Activated T-cell treated with anti-CD3 and anti-CD28 coated beads, Interleukin-2, amount 50 U/mL, for 72 hours (primary cell): ENCODE results near the gene ZNF770. TPM values are rescaled to one million over a fixed set of nuclear protein-coding genes. Genes with fewer than 3 reads are reported as not detected.
"Not testable (repeated sequence)": the region's sequence is repeated elsewhere in the genome, so short reads cannot be mapped to it uniquely, and the experiment has no call there.

Experiments
- ATAC-seq, 2 donors: fragments of 150-1000 bp; cut with Tn5 transposase; replicated peaks in 1 of 2; 2 replicates each; pipeline ENCODE4 v1.10.0; 2021; ENCODE audit warnings: moderate library complexity in 2 of 2, mild to moderate bottlenecking in 1 of 2
- DNase-seq, 2 donors: peaks; one replicate each; pipeline ENCODE4 v3.0.0; 2021 to 2022; ENCODE audit warnings: mixed read lengths in 1 of 2
- H3K27ac Mint-ChIP-seq: one replicate; pipeline ENCODE4 v1.8.0; 2022; ENCODE audit warnings: mild to moderate bottlenecking, moderate library complexity, mixed read lengths
- H3K27me3 Mint-ChIP-seq: one replicate; pipeline ENCODE4 v1.8.0; 2022; ENCODE audit warnings: low read depth, mixed read lengths
- H3K36me3 Mint-ChIP-seq, 2 donors: one replicate each; pipeline ENCODE4 v1.8.0; 2022; ENCODE audit warnings: mixed read lengths in 2 of 2, mild to moderate bottlenecking in 1 of 2; ENCODE audit not compliant: insufficient read depth in 2 of 2
- H3K4me1 Mint-ChIP-seq: one replicate; pipeline ENCODE4 v1.8.0; 2022; ENCODE audit warnings: low read depth, mixed read lengths
- H3K4me3 Mint-ChIP-seq, 2 donors: one replicate each; pipeline ENCODE4 v1.8.0; 2022; ENCODE audit warnings: mild to moderate bottlenecking in 2 of 2, mixed read lengths in 2 of 2, moderate library complexity in 2 of 2
- H3K9me3 Mint-ChIP-seq, 2 donors: one replicate each; pipeline ENCODE4 v1.8.0; 2022; ENCODE audit warnings: mixed read lengths in 2 of 2
- total RNA-seq, 2 donors: library from RNA; stranded (reverse); gene quantifications; one replicate each; pipeline ENCODE4 v1.2.3, GENCODE V29; 2022

ZNF770 gene
- total RNA-seq, 2 donors from 2014 or later = 45.7 to 46.9 TPM

- DNase-seq (no peak), ATAC-seq (no peak)
- H3K9me3 Mint-ChIP-seq = no peaks in the 10 kb centered on the region
- peaks cover 6 to 15% of the 10 kb centered on the region in 2 donors for H3K36me3 Mint-ChIP-seq
- peaks cover 40% of the 10 kb centered on the region for H3K4me1 Mint-ChIP-seq
- H3K27ac Mint-ChIP-seq = peak overlapping the region; percentile 37
- H3K4me3 Mint-ChIP-seq = no peak overlapping the region
- H3K27me3 Mint-ChIP-seq = no peaks in the 10 kb centered on the region
Measured at GRCh38 chr15:34964277-34964676, 23.8 kb downstream of the ZNF770 start.

- no peak overlapping the region for H3K27ac Mint-ChIP-seq
- no peak for ATAC-seq
Measured at GRCh38 chr15:34953851-34954250, 34.2 kb downstream of the ZNF770 start.

GRCh38 chr15:34952481-34952880, 35.6 kb downstream of the ZNF770 start:
- Mint-ChIP-seq H3K27me3 (no peaks in the 10 kb centered on the region), H3K4me3 (no peak overlapping the region), H3K36me3 (peaks cover 2 to 11% of the 10 kb centered on the region in 2 donors), H3K4me1 (peaks cover 5% of the 10 kb centered on the region), H3K27ac (peak overlapping the region; percentile 33), H3K9me3 (no peaks in the 10 kb centered on the region)
- no peak for ATAC-seq
- no peak for DNase-seq

More at GRCh38 chr15:34953851-34954250, 34.2 kb downstream of the ZNF770 start:
- no peak for DNase-seq
- Mint-ChIP-seq H3K4me3 (no peak overlapping the region), H3K27me3 (no peaks in the 10 kb centered on the region), H3K4me1 (peaks cover 5% of the 10 kb centered on the region), H3K9me3 (no peaks in the 10 kb centered on the region), H3K36me3 (peaks cover 2 to 11% of the 10 kb centered on the region in 2 donors)

GRCh38 chr15:34951993-34952392, 36.1 kb downstream of the ZNF770 start:
- Mint-ChIP-seq H3K4me1 (peaks cover 5% of the 10 kb centered on the region), H3K4me3 (no peak overlapping the region), H3K9me3 (no peaks in the 10 kb centered on the region), H3K36me3 (peaks cover 2 to 11% of the 10 kb centered on the region in 2 donors), H3K27ac (peak overlapping the region; percentile 33), H3K27me3 (no peaks in the 10 kb centered on the region)
- ATAC-seq (no peak), DNase-seq (no peak)

- no peaks in the 10 kb centered on the region for H3K9me3 Mint-ChIP-seq
- H3K36me3 Mint-ChIP-seq = peaks cover 0 to 6% of the 10 kb centered on the region in 2 donors
- ATAC-seq = no peak
- H3K4me3 Mint-ChIP-seq = no peak overlapping the region
- no peaks in the 10 kb centered on the region for H3K27me3 Mint-ChIP-seq
- peak overlapping the region; percentile 38 for H3K27ac Mint-ChIP-seq
- no peaks in the 10 kb centered on the region for H3K4me1 Mint-ChIP-seq
- no peak for DNase-seq
Measured at GRCh38 chr15:34944936-34945335, 43.2 kb downstream of the ZNF770 start.

GRCh38 chr15:34943711-34944110, 44.4 kb downstream of the ZNF770 start:
- no peaks in the 10 kb centered on the region for H3K4me1 Mint-ChIP-seq
- H3K9me3 Mint-ChIP-seq = no peaks in the 10 kb centered on the region
- no peak overlapping the region for H3K4me3 Mint-ChIP-seq
- peaks cover 0 to 5% of the 10 kb centered on the region in 2 donors for H3K36me3 Mint-ChIP-seq
- H3K27me3 Mint-ChIP-seq = no peaks in the 10 kb centered on the region
- DNase-seq (no peak), ATAC-seq (no peak)
- H3K27ac Mint-ChIP-seq = no peak overlapping the region

GRCh38 chr15:34943264-34943663, 44.8 kb downstream of the ZNF770 start:
- ATAC-seq, H3K4me3 Mint-ChIP-seq, DNase-seq, H3K27me3 Mint-ChIP-seq, H3K4me1 Mint-ChIP-seq, H3K27ac Mint-ChIP-seq, H3K36me3 Mint-ChIP-seq, H3K9me3 Mint-ChIP-seq: not testable (repeated sequence)

- ATAC-seq (no peak), DNase-seq (no peak)
- Mint-ChIP-seq H3K27ac (no peak overlapping the region), H3K36me3 (peaks cover 0 to 5% of the 10 kb centered on the region in 2 donors), H3K27me3 (no peaks in the 10 kb centered on the region), H3K4me1 (no peaks in the 10 kb centered on the region), H3K4me3 (no peak overlapping the region), H3K9me3 (no peaks in the 10 kb centered on the region)
Measured at GRCh38 chr15:34942363-34942762, 45.7 kb downstream of the ZNF770 start.

GRCh38 chr15:34941831-34942230, 46.3 kb downstream of the ZNF770 start:
- DNase-seq = no peak
- ATAC-seq = no peak
- Mint-ChIP-seq H3K4me1 (no peaks in the 10 kb centered on the region), H3K36me3 (peaks cover 0 to 5% of the 10 kb centered on the region in 2 donors), H3K27me3 (no peaks in the 10 kb centered on the region), H3K9me3 (no peaks in the 10 kb centered on the region), H3K27ac (no peak overlapping the region), H3K4me3 (no peak overlapping the region)

GRCh38 chr15:34941185-34941698, 46.8 kb downstream of the ZNF770 start:
- H3K27ac Mint-ChIP-seq = no peak overlapping the region
- H3K36me3 Mint-ChIP-seq = peaks cover 0 to 6% of the 10 kb centered on the region in 2 donors
- DNase-seq = no peak
- no peak overlapping the region for H3K4me3 Mint-ChIP-seq
- H3K4me1 Mint-ChIP-seq = no peaks in the 10 kb centered on the region
- no peak for ATAC-seq
- H3K27me3 Mint-ChIP-seq = no peaks in the 10 kb centered on the region
- no peaks in the 10 kb centered on the region for H3K9me3 Mint-ChIP-seq

GRCh38 chr15:34933432-34933975, 54.6 kb downstream of the ZNF770 start:
- ATAC-seq (no peak), DNase-seq (no peak)
- Mint-ChIP-seq H3K4me3 (no peak overlapping the region), H3K27ac (peak overlapping the region; percentile 38), H3K27me3 (no peaks in the 10 kb centered on the region), H3K9me3 (no peaks in the 10 kb centered on the region), H3K36me3 (peaks cover 7 to 31% of the 10 kb centered on the region in 2 donors), H3K4me1 (no peaks in the 10 kb centered on the region)

GRCh38 chr15:34928349-34928748, 59.7 kb downstream of the ZNF770 start:
- not testable (repeated sequence) for ATAC-seq, H3K4me1 Mint-ChIP-seq, DNase-seq, H3K4me3 Mint-ChIP-seq, H3K9me3 Mint-ChIP-seq, H3K27ac Mint-ChIP-seq, H3K27me3 Mint-ChIP-seq
- peaks cover 9 to 34% of the 10 kb centered on the region in 2 donors for H3K36me3 Mint-ChIP-seq
